Neural cell (in vitro differentiated cells): ENCODE measurements around the gene RAPGEF3. TPM values are rescaled to one million over a fixed set of nuclear protein-coding genes. Genes with fewer than 3 reads are reported as not detected.

ENCODE experiments used
- H2AFZ ChIP-seq: fragments of 200-600, 300-800 bp; sonication (generic), shearing (Covaris generic); 2 replicates; pipeline ENCODE4 v1.6.0; 2014; ENCODE audit warnings: low read depth, mild to moderate bottlenecking, antibody characterized with exemption, low read length, moderate library complexity
- H3F3A ChIP-seq: fragments of 200-600 bp; shearing (Covaris generic); 2 replicates; pipeline ENCODE4 v1.6.1; 2016; ENCODE audit warnings: mild to moderate bottlenecking, moderate library complexity, mixed read lengths, antibody characterized with exemption, low read length; ENCODE audit not compliant: insufficient read depth, poor library complexity, severe bottlenecking
- H3K27ac ChIP-seq: fragments of 200-600, 300-800 bp; sonication (generic), shearing (Covaris generic); 2 replicates; pipeline ENCODE4 v1.5.1; 2014; ENCODE audit warnings: mild to moderate bottlenecking, low read length, moderate library complexity
- H3K27me3 ChIP-seq: fragments of 300-800, 200-600 bp; sonication (generic), shearing (Covaris generic); 2 replicates; pipeline ENCODE4 v1.6.0; 2014; ENCODE audit warnings: mild to moderate bottlenecking, low read depth, low read length, moderate library complexity; ENCODE audit not compliant: insufficient read depth
- H3K36me3 ChIP-seq: fragments of 300-800, 200-600 bp; sonication (generic), shearing (Covaris generic); 2 replicates; pipeline ENCODE4 v1.5.1; 2014; ENCODE audit warnings: mild to moderate bottlenecking, antibody characterized with exemption, low read length, moderate library complexity; ENCODE audit not compliant: insufficient read depth
- H3K4me2 ChIP-seq: fragments of 300-800, 200-600 bp; sonication (generic), shearing (Covaris generic); 2 replicates; pipeline ENCODE4 v1.6.0; 2014; ENCODE audit warnings: mild to moderate bottlenecking, low read length
- H3K4me3 ChIP-seq: fragments of 300-800, 200-600 bp; sonication (generic), shearing (Covaris generic); 2 replicates; pipeline ENCODE4 v1.5.1; 2014; ENCODE audit warnings: mild to moderate bottlenecking, low read length, moderate library complexity
- H3K79me2 ChIP-seq: fragments of 200-600 bp; shearing (Covaris generic); replicated peaks from 2 replicates; pipeline ENCODE4 v1.6.0; 2014; ENCODE audit warnings: mild to moderate bottlenecking, low read length, moderate library complexity; ENCODE audit not compliant: insufficient read depth
- H3K9ac ChIP-seq: fragments of 300-800, 200-600 bp; sonication (generic), shearing (Covaris generic); 2 replicates; pipeline ENCODE4 v1.6.1; 2016; ENCODE audit warnings: mild to moderate bottlenecking, low read length, mixed read lengths
- H3K9me2 ChIP-seq: fragments of 200-600 bp; shearing (Covaris generic); 2 replicates; pipeline ENCODE4 v1.6.1; 2016; ENCODE audit warnings: mild to moderate bottlenecking, low read length, mixed read lengths; ENCODE audit not compliant: insufficient read depth
- H3K9me3 ChIP-seq: fragments of 200-600, 300-800 bp; sonication (generic), shearing (Covaris generic); 2 replicates; pipeline ENCODE4 v1.6.1; 2016; ENCODE audit warnings: mild to moderate bottlenecking, mixed run types, low read length, moderate library complexity, mixed read lengths
- H4K20me1 ChIP-seq: fragments of 200-600 bp; shearing (Covaris generic); 2 replicates; pipeline ENCODE4 v1.6.1; 2016; ENCODE audit warnings: mild to moderate bottlenecking, mixed run types; ENCODE audit not compliant: insufficient read depth
- EP300 ChIP-seq: fragments of 450-650 bp; conservative IDR thresholded peaks from 2 replicates; pipeline ENCODE4 v1.6.1; 2014; ENCODE audit warnings: antibody characterized with exemption, mild to moderate bottlenecking, moderate library complexity; ENCODE audit not compliant: poor library complexity, severe bottlenecking
- EZH2 ChIP-seq: fragments of 200-600, 300-800 bp; shearing (Covaris generic), sonication (generic); IDR thresholded peaks from 2 replicates; pipeline ENCODE4 v1.6.1; 2014; ENCODE audit warnings: antibody characterized with exemption, low read length, borderline replicate concordance, mild to moderate bottlenecking; ENCODE audit not compliant: insufficient read depth, poor library complexity, severe bottlenecking
- MXI1 ChIP-seq: fragments of 450-650 bp; conservative IDR thresholded peaks from 2 replicates; pipeline ENCODE4 v1.6.1; 2014; ENCODE audit warnings: antibody characterized with exemption, mild to moderate bottlenecking; ENCODE audit not compliant: poor library complexity, severe bottlenecking
- POLR2AphosphoS5 ChIP-seq: IDR thresholded peaks from 2 replicates; pipeline ENCODE4 v1.6.1; 2012
- RAD21 ChIP-seq: fragments of 450-650 bp; conservative IDR thresholded peaks from 2 replicates; pipeline ENCODE4 v1.6.1; 2014; ENCODE audit warnings: antibody characterized with exemption, mild to moderate bottlenecking, moderate library complexity
- SMC3 ChIP-seq: fragments of 450-650 bp; conservative IDR thresholded peaks from 2 replicates; pipeline ENCODE4 v1.6.1; 2014; ENCODE audit warnings: antibody characterized with exemption, mild to moderate bottlenecking, moderate library complexity; ENCODE audit not compliant: poor library complexity
- TAF1 ChIP-seq: IDR thresholded peaks from 2 replicates; pipeline ENCODE4 v1.6.1; 2012; ENCODE audit warnings: low read depth
- polyA plus RNA-seq: library from polyadenylated mRNA; depleted of rRNA; stranded (reverse); fragments of >200 nt; gene quantifications from 2 replicates; pipeline ENCODE4 v1.2.3, GENCODE V29; 2014
- TF ChIP-seq, protein P1 (sequence below): IDR thresholded peaks from 2 replicates; pipeline ENCODE4 v1.6.1; 2012; ENCODE audit warnings: borderline replicate concordance
- TF ChIP-seq, protein P2 (sequence below): fragments of 450-650 bp; IDR thresholded peaks from 2 replicates; pipeline ENCODE4 v1.5.1; 2014; ENCODE audit warnings: antibody characterized with exemption, mild to moderate bottlenecking, moderate library complexity; ENCODE audit not compliant: poor library complexity, severe bottlenecking

RAPGEF3 gene
- polyA plus RNA-seq, 1 donor from 2014 or later, result 1.5 TPM

DNA sequence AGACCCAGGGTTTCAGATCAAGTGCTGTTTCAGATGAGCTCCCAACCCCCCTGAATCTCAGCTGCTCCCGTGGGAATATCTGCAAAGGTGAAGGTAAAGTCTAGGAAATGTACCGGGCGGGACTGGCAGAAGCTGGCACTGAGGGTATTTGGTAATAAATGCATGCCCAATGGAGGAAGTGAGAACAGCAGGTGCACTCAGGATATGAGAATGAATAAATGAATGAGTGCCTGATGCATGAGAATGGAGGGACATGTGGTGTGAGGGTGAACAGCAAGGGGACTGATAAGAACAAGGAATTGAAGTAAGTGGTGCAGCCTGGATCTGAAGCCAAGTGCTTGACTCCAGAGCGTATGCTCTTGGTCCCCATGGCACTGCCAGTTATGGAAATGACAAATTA, 11.6 kb downstream of the RAPGEF3 start:
- H3K4me2 ChIP-seq, result no peak overlapping the region
- no peaks in the 10 kb centered on the region for H3K9me2 ChIP-seq
- no peak overlapping the region for H3K27ac ChIP-seq
- H3K9me3 ChIP-seq, result no peaks in the 10 kb centered on the region
- H3K79me2 ChIP-seq, result no peaks in the 10 kb centered on the region
- no peaks in the 10 kb centered on the region for H3K36me3 ChIP-seq
- no peaks in the 10 kb centered on the region for H3K27me3 ChIP-seq
- H3K4me3 ChIP-seq, result no peak overlapping the region
- H2AFZ ChIP-seq, result no peak overlapping the region
- no peaks in the 10 kb centered on the region for H4K20me1 ChIP-seq
- TF ChIP-seq EP300 (no peak), TAF1 (no peak), MXI1 (no peak)
- H3F3A ChIP-seq, result no peaks in the 10 kb centered on the region
- H3K9ac ChIP-seq, result no peak overlapping the region

DNA sequence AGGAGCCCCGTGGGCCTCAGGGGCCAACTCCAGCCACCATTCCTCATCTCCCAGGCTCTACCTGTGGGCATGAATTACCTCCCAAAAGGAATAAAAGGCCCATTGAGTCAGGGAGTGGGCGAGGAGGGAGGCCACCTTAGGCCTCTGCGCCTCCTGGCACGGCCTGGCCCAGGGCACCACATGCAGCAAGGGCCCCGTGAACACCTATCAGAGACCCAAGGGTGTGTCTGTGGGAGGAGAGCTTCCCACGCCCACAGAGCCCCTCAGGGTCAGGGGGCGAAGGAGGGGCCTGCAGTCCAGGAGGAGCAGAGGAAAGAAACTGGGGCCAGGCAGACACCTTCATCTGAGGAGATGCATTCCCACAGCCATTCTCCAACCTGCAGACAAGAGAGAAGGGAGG, 12.2 kb downstream of the RAPGEF3 start:
- Histone ChIP-seq H2AFZ (no peak overlapping the region), H3K9me2 (no peaks in the 10 kb centered on the region), H3K9ac (no peak overlapping the region), H3F3A (no peaks in the 10 kb centered on the region), H3K36me3 (no peaks in the 10 kb centered on the region), H4K20me1 (no peaks in the 10 kb centered on the region), H3K4me3 (no peak overlapping the region), H3K27ac (no peak overlapping the region), H3K79me2 (no peaks in the 10 kb centered on the region), H3K9me3 (no peaks in the 10 kb centered on the region), H3K4me2 (no peak overlapping the region), H3K27me3 (no peaks in the 10 kb centered on the region)
- no peak for TF ChIP-seq SMC3
- TF ChIP-seq, protein P1, sequence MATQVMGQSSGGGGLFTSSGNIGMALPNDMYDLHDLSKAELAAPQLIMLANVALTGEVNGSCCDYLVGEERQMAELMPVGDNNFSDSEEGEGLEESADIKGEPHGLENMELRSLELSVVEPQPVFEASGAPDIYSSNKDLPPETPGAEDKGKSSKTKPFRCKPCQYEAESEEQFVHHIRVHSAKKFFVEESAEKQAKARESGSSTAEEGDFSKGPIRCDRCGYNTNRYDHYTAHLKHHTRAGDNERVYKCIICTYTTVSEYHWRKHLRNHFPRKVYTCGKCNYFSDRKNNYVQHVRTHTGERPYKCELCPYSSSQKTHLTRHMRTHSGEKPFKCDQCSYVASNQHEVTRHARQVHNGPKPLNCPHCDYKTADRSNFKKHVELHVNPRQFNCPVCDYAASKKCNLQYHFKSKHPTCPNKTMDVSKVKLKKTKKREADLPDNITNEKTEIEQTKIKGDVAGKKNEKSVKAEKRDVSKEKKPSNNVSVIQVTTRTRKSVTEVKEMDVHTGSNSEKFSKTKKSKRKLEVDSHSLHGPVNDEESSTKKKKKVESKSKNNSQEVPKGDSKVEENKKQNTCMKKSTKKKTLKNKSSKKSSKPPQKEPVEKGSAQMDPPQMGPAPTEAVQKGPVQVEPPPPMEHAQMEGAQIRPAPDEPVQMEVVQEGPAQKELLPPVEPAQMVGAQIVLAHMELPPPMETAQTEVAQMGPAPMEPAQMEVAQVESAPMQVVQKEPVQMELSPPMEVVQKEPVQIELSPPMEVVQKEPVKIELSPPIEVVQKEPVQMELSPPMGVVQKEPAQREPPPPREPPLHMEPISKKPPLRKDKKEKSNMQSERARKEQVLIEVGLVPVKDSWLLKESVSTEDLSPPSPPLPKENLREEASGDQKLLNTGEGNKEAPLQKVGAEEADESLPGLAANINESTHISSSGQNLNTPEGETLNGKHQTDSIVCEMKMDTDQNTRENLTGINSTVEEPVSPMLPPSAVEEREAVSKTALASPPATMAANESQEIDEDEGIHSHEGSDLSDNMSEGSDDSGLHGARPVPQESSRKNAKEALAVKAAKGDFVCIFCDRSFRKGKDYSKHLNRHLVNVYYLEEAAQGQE, result no peak
- TF ChIP-seq EZH2, result no peak
- TF ChIP-seq MXI1, result no peak
- no peak for TF ChIP-seq EP300
- no peak for TF ChIP-seq TAF1
- no peak for TF ChIP-seq RAD21
- no peak for TF ChIP-seq POLR2AphosphoS5
- TF ChIP-seq, protein P2, sequence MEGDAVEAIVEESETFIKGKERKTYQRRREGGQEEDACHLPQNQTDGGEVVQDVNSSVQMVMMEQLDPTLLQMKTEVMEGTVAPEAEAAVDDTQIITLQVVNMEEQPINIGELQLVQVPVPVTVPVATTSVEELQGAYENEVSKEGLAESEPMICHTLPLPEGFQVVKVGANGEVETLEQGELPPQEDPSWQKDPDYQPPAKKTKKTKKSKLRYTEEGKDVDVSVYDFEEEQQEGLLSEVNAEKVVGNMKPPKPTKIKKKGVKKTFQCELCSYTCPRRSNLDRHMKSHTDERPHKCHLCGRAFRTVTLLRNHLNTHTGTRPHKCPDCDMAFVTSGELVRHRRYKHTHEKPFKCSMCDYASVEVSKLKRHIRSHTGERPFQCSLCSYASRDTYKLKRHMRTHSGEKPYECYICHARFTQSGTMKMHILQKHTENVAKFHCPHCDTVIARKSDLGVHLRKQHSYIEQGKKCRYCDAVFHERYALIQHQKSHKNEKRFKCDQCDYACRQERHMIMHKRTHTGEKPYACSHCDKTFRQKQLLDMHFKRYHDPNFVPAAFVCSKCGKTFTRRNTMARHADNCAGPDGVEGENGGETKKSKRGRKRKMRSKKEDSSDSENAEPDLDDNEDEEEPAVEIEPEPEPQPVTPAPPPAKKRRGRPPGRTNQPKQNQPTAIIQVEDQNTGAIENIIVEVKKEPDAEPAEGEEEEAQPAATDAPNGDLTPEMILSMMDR, result no peak

DNA sequence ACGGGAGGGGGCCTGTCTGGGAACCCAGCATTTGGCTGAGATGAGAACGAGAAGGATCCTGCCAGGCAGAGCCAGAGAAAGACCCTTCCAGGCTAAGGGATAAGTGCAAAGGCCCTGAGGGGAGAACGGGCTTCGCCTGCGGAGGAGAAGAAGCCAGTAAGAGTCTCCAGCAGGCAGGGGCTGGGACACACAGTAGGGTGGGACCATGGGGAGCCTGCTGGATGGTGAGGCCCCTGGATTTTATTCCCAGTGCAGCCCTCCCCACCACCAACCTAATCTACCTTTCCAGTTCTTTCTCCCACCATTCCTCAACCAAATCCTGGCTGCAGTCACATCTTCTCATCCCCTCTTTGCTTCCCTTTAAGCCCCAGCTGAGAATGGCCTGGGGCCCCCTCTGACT, 12.6 kb downstream of the RAPGEF3 start:
- Histone ChIP-seq H3K9me2 (no peaks in the 10 kb centered on the region), H4K20me1 (no peaks in the 10 kb centered on the region), H3K9ac (no peak overlapping the region), H3K36me3 (no peaks in the 10 kb centered on the region), H3F3A (no peaks in the 10 kb centered on the region), H2AFZ (no peak overlapping the region), H3K9me3 (no peaks in the 10 kb centered on the region), H3K27ac (no peak overlapping the region), H3K27me3 (no peaks in the 10 kb centered on the region), H3K4me3 (no peak overlapping the region), H3K4me2 (no peak overlapping the region), H3K79me2 (no peaks in the 10 kb centered on the region)
- no peak for TF ChIP-seq MXI1
- no peak for TF ChIP-seq EP300
- no peak for TF ChIP-seq TAF1
- TF ChIP-seq RAD21, result no peak
- TF ChIP-seq SMC3, result no peak
- TF ChIP-seq, protein P1, result no peak
